ENCODE data around the gene PPHLN1. TPM values are rescaled to one million over a fixed set of nuclear protein-coding genes. Genes with fewer than 3 reads are reported as not detected.
A peak's percentile ranks its signal among the peaks of the same experiment; 100 is the strongest.

PPHLN1 gene
- total RNA-seq, 4 donors from 2014 or later: 42.0 to 74.3 (median 48.9) TPM

GRCh38 chr12:42315108-42315507, 10.9 kb upstream of the PPHLN1 start:
- Histone ChIP-seq H3K27ac (no peak overlapping the region), H3K4me1 (no peaks in the 10 kb centered on the region), H3K4me3 (no peak overlapping the region), H3K9me3 (no peaks in the 10 kb centered on the region), H3K27me3 (no peaks in the 10 kb centered on the region), H3K36me3 (peaks cover 44% of the 10 kb centered on the region)
- DNase-seq (ENCODE audit: low spot score in 2 of 2): no peak
- no peak for TF ChIP-seq POLR2AphosphoS5 (IDR thresholded peaks at IDR 0.05)
- no peak for TF ChIP-seq CTCF (IDR thresholded peaks at IDR 0.05)
- no peak for TF ChIP-seq POLR2A (IDR thresholded peaks at IDR 0.05)
- TF ChIP-seq EP300 (IDR thresholded peaks at IDR 0.05): no peak
- 93% methylated on average over 2 of the region's 2 CpGs for WGBS

- Histone ChIP-seq H3K9me3 (no peaks in the 10 kb centered on the region), H3K36me3 (peaks cover 39% of the 10 kb centered on the region), H3K27me3 (no peaks in the 10 kb centered on the region), H3K4me3 (no peak overlapping the region), H3K27ac (no peak overlapping the region), H3K4me1 (peaks cover 11% of the 10 kb centered on the region)
- no peak for DNase-seq (ENCODE audit: low spot score in 2 of 2)
- TF ChIP-seq POLR2A (IDR thresholded peaks at IDR 0.05): no peak
- TF ChIP-seq CTCF (IDR thresholded peaks at IDR 0.05): no peak
- no peak for TF ChIP-seq POLR2AphosphoS5 (IDR thresholded peaks at IDR 0.05)
- no peak for TF ChIP-seq EP300 (IDR thresholded peaks at IDR 0.05)
Measured at GRCh38 chr12:42320796-42321195, 5.2 kb upstream of the PPHLN1 start.

GRCh38 chr12:42322567-42322966, 3.4 kb upstream of the PPHLN1 start:
- DNase-seq (ENCODE audit: low spot score in 2 of 2): no peak
- no peaks in the 10 kb centered on the region for H3K27me3 ChIP-seq
- TF ChIP-seq POLR2A (IDR thresholded peaks at IDR 0.05) (no peak), EP300 (IDR thresholded peaks at IDR 0.05) (no peak), POLR2AphosphoS5 (IDR thresholded peaks at IDR 0.05) (no peak)
- no peaks in the 10 kb centered on the region for H3K9me3 ChIP-seq
- no peak overlapping the region for H3K4me3 ChIP-seq
- peaks cover 23% of the 10 kb centered on the region for H3K36me3 ChIP-seq
- no peak overlapping the region for H3K27ac ChIP-seq
- H3K4me1 ChIP-seq: peaks cover 22% of the 10 kb centered on the region

GRCh38 chr12:42323856-42324255, 2.1 kb upstream of the PPHLN1 start:
- DNase-seq (ENCODE audit: low spot score in 2 of 2): no peak
- Histone ChIP-seq H3K9me3 (no peaks in the 10 kb centered on the region), H3K4me3 (no peak overlapping the region), H3K36me3 (peaks cover 18% of the 10 kb centered on the region), H3K27ac (no peak overlapping the region), H3K27me3 (no peaks in the 10 kb centered on the region), H3K4me1 (peaks cover 34% of the 10 kb centered on the region)
- TF ChIP-seq CTCF (IDR thresholded peaks at IDR 0.05): no peak
- no peak for TF ChIP-seq POLR2A (IDR thresholded peaks at IDR 0.05)
- no peak for TF ChIP-seq EP300 (IDR thresholded peaks at IDR 0.05)
- no peak for TF ChIP-seq POLR2AphosphoS5 (IDR thresholded peaks at IDR 0.05)
- 93% methylated on average over 6 of the region's 6 CpGs for WGBS

- H3K4me3 ChIP-seq: peak overlapping the region; percentile 89
- H3K27ac ChIP-seq: peak overlapping the region; percentile 90
- no peak for DNase-seq (ENCODE audit: low spot score in 2 of 2)
- H3K27me3 ChIP-seq: no peaks in the 10 kb centered on the region
- TF ChIP-seq POLR2AphosphoS5 (IDR thresholded peaks at IDR 0.05) (no peak), EP300 (IDR thresholded peaks at IDR 0.05) (no peak), CTCF (IDR thresholded peaks at IDR 0.05) (no peak), POLR2A (IDR thresholded peaks at IDR 0.05) (no peak)
- peaks cover 18% of the 10 kb centered on the region for H3K36me3 ChIP-seq
- H3K9me3 ChIP-seq: no peaks in the 10 kb centered on the region
- WGBS: 29% methylated on average over 7 of the region's 7 CpGs
- peaks cover 34% of the 10 kb centered on the region for H3K4me1 ChIP-seq
Measured at GRCh38 chr12:42325326-42325652, 678 bp upstream of the PPHLN1 start.

- Histone ChIP-seq H3K4me3 (peak overlapping the region; percentile 89), H3K27me3 (no peaks in the 10 kb centered on the region), H3K4me1 (peaks cover 34% of the 10 kb centered on the region), H3K36me3 (peaks cover 7% of the 10 kb centered on the region), H3K9me3 (no peaks in the 10 kb centered on the region), H3K27ac (peak overlapping the region; percentile 90)
- 9% methylated on average over 13 of the region's 13 CpGs for WGBS
- TF ChIP-seq EP300 (IDR thresholded peaks at IDR 0.05): no peak
- TF ChIP-seq CTCF (IDR thresholded peaks at IDR 0.05): no peak
- TF ChIP-seq POLR2A (IDR thresholded peaks at IDR 0.05): no peak
- no peak for TF ChIP-seq POLR2AphosphoS5 (IDR thresholded peaks at IDR 0.05)
- DNase-seq (ENCODE audit: low spot score in 2 of 2): no peak
Measured at GRCh38 chr12:42326541-42327226, 717 bp downstream of the PPHLN1 start.
